GM18907 (cell line): ENCODE data around the gene HSPA1L.
"Not testable (repeated sequence)": the region's sequence is repeated elsewhere in the genome, so short reads cannot be mapped to it uniquely, and the experiment has no call there.

ENCODE experiments used
- ATAC-seq: cut with Tn5 transposase; IDR thresholded peaks from one replicate; pipeline ENCODE4 v1.9.1; 2021; ENCODE audit warnings: mild to moderate bottlenecking, moderate library complexity; ENCODE audit not compliant: unreplicated experiment

HSPA1L gene

GRCh38 chr6:31815025-31815838 lies at the start of gene HSPA1L, which contains the start of gene HSPA1A:
Gene HSPA1L (minus strand): TSS chr6:31815283. CDS start chr6:31811972, 3,311 bp downstream.
Gene HSPA1A (plus strand): TSS chr6:31815543. CDS start chr6:31815757, 214 bp downstream.
- ATAC-seq: peak; percentile 37

DNA sequence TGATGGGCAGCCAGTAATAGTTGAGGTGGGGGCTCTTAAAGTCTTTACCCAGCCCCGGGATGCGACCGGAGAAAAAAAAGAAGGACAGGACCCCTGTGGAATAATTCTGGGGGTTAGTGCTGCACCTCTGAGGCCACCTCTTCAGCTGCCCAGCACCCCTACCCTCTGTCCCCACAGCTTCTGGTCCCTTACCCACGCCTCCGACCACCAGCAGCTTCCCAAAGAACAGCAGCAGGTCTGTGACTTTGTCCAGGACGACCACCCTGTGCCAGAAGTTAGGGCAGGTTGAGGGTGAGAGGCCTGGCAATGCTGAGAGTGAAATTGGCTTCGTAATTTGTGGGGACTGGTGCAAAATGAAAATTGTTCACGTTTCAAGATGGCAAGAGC lies 49.7 kb upstream of the HSPA1L start:
- no peak for ATAC-seq

GRCh38 chr6:31864123-31864562 lies 49.1 kb upstream of the HSPA1L start:
- ATAC-seq: not testable (repeated sequence)

- ATAC-seq: peak; percentile 89
Observed at GRCh38 chr6:31862344-31863235, 47.5 kb upstream of the HSPA1L start, which contains the start of gene NEU1. Gene NEU1 (minus strand): TSS chr6:31862821. CDS start chr6:31862776, 45 bp downstream.

GRCh38 chr6:31861919-31862343 lies 46.8 kb upstream of the HSPA1L start:
- ATAC-seq: no peak

- ATAC-seq: no peak
Observed at GRCh38 chr6:31861150-31861549, 46.1 kb upstream of the HSPA1L start.

- no peak for ATAC-seq
Observed at GRCh38 chr6:31860349-31860748, 45.3 kb upstream of the HSPA1L start.

GRCh38 chr6:31859923-31860322 lies 44.8 kb upstream of the HSPA1L start:
- no peak for ATAC-seq

GRCh38 chr6:31858707-31859106 lies 43.6 kb upstream of the HSPA1L start:
- no peak for ATAC-seq

DNA sequence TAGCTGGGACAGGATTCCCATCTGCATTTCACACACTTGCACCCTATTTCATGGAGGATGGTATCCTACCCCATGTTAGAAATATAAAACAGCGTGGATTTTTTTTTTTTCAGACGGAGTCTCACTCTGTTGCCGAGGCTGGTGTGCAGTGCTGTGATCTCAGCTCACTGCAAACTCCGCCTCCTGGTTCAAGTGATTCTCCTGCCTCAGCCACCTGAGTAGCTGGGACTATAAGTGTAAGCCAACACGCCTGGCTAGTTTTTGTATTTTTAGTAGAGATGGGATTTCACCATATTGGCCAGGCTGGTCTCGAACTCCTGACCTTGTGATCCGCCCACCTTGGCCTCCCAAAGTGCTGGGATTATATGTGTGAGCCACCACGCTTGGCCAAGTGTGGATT lies 42.7 kb upstream of the HSPA1L start:
- not testable (repeated sequence) for ATAC-seq

- ATAC-seq: not testable (repeated sequence)
Observed at GRCh38 chr6:31851980-31852718, 37.1 kb upstream of the HSPA1L start.

DNA sequence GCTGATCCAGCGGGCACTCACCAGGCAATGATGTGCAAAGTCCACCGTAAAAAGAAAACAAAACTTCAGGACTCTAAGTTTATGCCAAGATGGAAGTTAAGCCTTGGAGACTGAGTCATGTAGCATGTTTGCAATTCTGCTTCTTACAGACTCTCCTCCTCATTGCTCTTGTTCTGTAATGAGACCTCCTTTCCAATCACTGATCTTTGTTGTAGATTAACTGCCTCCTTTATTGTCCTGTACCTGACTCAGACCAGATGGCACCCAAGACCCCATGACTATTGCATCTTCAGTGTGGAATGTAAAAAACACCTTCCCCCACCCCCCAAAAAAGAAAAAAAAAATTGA lies 36.4 kb upstream of the HSPA1L start:
- no peak for ATAC-seq

DNA sequence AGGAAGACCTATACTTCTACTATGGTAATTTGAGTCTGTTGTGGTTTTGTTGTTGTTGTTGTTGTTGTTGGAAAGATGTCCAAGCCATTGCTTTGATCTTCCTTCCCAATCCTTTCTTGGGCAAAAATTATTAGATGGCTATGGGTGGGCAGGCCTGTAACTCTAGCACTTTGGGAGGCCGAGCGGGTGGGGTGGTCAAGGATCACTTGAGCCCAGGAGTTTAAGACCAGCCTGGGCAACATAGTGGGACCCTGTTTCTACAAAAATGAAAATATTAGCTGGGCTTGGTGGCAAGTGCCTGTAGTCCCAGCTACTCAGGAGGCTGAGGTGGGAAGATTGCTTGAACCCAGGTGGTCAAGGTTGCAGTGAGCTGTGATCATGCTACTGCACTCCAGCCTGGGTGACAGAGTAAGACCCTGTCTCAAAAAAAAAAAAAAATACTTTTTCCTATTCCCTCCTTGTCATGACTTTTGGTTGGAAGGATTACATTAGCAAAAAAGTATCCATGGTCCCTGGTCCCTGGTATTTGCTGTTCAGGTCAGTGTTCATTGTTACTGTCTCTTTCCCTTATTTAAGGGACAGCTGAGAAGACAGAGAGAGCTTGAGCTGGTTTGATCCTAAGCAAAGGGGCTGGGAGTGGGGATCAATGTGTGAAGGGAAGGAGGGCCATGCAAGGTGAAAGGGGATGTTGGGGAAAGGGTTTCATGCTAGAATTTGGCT lies 35.8 kb upstream of the HSPA1L start:
- no peak for ATAC-seq

DNA sequence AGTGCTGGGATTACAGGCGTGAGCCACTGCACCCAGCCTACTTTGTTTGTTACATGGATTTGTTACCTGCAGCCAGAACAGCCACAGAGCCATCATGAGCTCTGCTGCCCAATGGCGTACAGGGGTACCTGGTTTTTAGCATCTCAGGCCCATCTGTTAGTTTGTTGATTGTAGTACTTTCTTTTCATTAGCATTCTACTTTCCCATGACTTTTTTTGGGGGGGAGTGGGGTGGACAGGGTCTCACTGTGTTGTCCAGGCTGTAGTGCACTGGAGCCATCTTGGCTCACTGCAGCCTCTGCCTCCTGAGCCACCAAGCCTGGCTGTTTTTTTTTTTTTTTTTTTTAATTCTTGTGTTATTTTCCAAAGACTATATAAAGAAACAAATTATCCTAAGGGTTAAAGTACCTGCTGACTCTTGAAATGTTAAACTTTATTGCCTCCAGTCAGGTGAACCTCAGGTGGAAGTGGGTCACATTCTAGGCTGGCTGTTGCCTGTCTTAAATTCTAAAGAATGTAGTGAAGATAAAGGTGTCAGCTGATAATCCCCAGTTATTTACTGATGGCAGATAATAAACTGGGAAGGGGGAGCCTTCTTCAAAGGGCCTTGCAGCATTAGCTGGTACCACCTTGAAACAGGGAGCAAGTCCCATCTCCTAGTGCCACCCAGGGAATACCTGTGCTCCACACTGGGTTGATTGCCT lies 32.3 kb upstream of the HSPA1L start:
- no peak for ATAC-seq

GRCh38 chr6:31844507-31844906 lies 29.4 kb upstream of the HSPA1L start:
- no peak for ATAC-seq

DNA sequence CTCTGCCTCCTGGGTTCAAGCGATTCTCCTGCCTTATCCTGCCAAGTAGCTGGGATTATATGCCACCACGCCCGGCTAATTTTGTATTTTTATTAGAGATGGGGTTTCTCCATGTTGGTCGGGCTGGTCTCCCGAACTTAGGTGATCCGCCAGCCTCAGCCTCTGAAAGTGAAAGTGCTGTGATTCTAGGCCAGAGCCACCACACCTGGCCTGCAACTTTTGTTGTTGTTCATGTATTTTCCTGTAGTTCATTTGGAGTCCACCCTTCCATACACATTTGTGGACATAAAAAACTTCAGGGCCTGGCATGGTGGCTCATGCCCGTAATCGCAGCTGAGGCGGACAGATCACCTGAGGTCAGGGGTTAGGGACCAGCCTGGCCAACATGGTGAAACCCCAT lies 27.0 kb upstream of the HSPA1L start:
- no peak for ATAC-seq

- ATAC-seq: not testable (repeated sequence)
Observed at GRCh38 chr6:31839779-31840126, 24.7 kb upstream of the HSPA1L start.

- no peak for ATAC-seq
Observed at GRCh38 chr6:31838968-31839367, 23.9 kb upstream of the HSPA1L start.

GRCh38 chr6:31838114-31838553 lies 23.1 kb upstream of the HSPA1L start:
- not testable (repeated sequence) for ATAC-seq
